Amygdala (tissue), 56 donors: ENCODE measurements around the gene IQCB1.
"Not testable (repeated sequence)": the region's sequence is repeated elsewhere in the genome, so short reads cannot be mapped to it uniquely, and the experiment has no call there.

Experiments
- DNase-seq, 56 donors: peaks; one replicate each; lab custom pipeline; 2025; lab: John Stamatoyannopoulos, UW

IQCB1 gene

DNA sequence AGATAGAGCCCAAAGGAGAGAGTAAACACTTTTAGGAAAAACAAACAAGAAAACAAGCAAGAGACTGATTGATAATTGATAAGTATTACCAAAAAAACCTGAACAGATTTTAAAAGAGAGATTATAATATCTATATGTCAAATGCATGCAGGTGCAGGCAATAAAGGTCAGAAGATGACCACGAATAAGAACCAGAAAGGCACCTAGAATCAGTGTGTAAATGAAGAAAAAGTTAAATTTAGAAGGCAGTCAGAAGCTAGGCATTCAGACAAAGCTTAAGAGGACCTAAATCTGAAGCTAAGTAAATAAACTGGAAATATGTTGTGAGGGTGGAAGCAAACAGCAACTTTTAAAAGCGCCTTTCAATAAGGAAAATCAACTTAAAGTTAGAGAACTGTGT is 16.3 kb downstream of the IQCB1 start:
- DNase-seq: no peak

DNA sequence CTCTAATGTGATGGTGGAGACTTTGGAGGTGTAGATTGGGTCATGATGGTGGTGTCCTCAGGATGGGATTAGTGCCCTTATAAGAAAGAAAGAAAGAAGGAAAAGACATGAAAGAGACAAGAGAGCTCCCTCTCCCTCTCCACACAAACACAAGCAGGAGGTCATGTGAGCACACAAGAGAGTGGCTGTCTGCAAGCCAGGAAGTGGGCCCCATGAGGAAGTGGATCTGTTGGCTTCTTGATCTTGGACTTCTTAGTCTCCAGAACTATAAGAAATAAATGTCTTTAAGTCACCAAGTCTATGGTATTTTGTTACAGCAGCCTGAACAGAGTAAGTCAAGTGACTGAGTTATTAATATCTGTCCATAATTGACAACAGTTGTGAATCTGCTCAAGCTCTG is 17.1 kb downstream of the IQCB1 start:
- DNase-seq: no peak

DNA sequence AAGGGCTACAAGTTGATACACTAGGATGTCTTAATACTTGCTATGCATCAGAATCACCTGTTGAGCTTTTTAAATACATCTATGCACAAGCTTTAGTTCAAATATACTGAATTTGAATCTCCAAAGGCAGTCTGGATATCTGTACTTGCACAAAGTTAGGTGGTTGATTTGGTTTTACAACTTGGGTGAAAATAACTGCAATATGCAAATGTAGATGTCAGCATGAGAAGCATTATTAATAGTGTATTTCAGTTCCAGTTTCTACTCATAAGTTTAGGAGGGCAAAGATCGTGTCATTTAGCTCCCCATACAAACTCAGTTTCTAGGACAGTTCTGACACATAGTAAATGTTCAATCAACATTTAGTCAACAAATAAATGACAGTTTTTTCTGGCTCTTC is 25.6 kb downstream of the IQCB1 start:
- no peak for DNase-seq

DNA sequence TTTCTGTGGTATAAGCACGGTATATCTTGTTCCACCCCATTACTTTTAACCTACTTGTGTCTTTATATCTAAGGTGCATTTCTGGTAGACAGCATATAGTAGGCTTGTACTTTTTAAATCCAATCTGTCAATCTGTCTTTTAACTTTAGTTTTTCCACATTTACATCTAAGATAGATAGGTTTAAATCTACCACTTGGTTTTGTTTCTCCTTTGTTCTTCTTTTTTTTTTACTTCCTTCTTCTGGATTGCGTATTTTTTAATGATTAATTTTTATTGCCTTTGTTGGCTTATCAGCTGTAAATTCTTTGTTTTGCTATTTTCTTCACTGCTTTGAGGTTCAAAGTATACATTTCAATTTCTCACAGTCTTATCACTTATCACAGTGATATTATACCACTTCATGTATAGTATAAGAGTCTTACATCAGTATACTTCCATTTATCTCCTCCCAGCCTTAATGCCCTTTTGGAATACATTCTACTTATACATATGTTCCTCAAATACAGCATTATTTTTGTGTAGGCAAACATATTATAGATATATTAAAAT is 31.0 kb downstream of the IQCB1 start:
- DNase-seq: no peak

GRCh38 chr3:121800906-121801305 is 34.0 kb downstream of the IQCB1 start:
- DNase-seq: no peak

DNA sequence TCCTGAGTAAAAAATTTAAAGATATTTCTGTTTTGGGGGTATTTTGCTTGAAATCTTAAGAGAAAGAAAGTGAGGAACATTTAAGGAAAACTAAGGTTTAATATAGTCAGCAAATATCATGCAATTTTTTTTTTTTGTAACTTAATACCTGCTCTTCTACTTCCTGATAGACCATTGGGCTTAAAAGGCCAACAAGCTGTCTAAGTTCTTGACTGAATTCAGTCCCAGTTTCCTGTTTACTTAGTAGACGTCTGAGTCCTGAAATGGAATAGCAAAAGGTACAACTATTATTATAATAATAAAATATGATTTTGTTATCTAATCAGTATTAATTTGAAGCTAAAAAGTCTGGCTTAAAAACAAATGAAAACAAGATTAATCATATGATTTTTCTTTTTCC is 37.9 kb downstream of the IQCB1 start:
- DNase-seq: no peak

GRCh38 chr3:121794264-121794983 is 40.4 kb downstream of the IQCB1 start:
- DNase-seq: no peak

DNA sequence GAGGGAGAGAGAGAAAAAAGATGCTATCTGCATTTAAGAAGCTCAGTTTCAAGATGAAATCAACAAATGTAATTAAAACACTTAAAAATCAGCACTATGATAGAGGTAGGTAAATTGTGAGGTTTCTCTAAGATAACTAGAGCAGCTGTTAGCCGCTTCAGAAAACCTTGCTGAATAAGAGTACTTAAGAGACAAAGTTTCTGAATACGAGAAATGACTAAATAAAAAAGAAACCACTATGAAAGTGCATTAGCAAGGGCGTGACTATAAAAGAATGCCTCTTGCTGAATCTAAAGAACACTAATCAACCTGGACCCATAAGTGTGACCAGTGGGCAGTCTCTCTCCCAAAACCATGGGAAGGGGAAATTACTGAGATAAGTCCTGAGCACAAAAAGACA is 41.8 kb downstream of the IQCB1 start:
- DNase-seq: no peak

DNA sequence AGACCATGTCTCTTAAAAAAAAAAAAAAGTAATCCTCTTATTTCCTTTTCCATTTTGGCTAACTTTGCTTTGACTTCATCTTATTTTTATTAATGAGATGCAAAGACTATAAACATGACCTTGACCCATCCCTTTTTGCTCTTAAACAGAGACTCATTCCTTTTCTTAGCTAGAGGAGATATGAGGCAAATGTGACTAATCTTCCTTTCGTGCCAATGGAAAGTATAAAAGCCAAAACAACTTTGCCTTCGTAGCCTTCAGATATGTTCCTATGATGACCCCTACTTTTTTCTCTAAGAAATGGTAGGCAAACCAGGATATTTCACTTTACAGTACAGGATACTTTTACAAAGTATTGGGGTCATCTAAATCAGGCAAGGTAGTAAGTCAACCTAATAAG is 48.4 kb downstream of the IQCB1 start:
- DNase-seq: no peak

GRCh38 chr3:121782784-121783183 is 52.1 kb downstream of the IQCB1 start:
- DNase-seq: not testable (repeated sequence)

DNA sequence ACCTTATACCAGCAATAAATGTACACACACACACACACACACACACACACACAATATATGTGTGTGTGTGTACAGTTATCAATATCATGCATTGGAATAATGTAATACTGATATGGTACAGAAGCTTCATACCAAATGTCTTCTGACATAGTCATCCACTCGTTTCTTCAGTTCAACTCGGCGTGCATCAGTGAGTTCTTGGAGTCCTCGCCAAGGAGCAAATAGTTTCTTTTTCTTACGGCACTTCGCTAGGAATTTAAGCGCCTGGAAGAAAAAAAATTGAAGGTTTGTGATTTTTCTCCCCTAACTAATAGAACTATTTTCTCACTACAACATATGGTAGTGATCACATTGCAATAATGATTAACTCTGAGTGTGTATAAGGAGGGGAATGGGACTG is 53.2 kb downstream of the IQCB1 start:
- DNase-seq: no peak

- not testable (repeated sequence) for DNase-seq
Measured at GRCh38 chr3:121775095-121775494, 59.8 kb downstream of the IQCB1 start.

- DNase-seq: no peak
Measured at GRCh38 chr3:121769246-121769645, 65.6 kb downstream of the IQCB1 start.

DNA sequence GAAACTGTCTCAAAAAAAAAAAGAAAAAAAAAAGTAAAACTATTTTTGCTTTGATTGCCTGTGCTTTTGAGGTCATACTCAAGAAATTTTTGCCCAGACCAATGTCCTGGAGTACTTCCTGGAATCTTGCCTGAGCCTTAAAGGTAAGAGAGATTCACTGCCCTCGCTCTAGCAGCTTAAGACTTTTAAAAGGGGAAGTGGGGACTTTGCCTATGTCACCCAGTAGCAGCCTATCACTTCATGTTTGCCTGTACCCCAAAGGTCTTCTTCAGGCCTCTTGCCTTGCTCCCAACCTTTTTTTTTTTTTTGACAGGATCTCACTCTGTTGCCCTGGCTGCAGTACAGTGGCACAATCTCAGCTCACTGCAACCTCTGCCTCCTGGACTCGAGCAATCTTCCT is 66.4 kb downstream of the IQCB1 start:
- no peak for DNase-seq

DNA sequence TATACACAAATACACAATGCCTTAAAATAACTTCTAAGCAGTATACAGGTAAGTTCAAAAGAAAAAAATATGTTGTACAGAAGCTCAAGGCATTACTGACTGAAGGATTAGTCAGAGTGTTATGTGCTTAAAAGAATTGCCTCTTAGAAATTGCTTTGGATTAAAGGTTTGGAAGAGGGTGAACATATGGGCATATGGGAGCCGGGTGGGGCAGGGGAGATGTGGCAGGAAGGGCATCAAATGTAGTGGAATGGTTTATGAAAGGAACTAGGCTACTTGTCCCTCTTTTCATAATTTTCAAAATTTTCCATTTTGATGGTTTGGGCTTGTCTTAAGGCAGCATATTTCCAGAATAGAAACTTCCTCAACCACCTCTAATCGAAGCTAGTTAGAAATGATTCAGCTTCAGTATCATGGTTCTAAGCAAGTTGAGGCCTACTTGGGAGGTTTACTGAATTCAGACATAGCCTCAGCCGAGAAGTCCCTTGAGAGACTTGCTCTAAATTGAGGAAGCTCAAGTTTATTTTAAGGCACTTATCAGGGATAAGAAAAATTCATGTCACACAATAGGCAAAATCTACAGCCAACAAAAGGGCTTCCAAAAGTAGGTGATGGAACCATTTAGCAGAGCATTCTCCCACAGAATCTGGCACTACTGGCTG is 75.2 kb downstream of the IQCB1 start:
- DNase-seq: no peak

DNA sequence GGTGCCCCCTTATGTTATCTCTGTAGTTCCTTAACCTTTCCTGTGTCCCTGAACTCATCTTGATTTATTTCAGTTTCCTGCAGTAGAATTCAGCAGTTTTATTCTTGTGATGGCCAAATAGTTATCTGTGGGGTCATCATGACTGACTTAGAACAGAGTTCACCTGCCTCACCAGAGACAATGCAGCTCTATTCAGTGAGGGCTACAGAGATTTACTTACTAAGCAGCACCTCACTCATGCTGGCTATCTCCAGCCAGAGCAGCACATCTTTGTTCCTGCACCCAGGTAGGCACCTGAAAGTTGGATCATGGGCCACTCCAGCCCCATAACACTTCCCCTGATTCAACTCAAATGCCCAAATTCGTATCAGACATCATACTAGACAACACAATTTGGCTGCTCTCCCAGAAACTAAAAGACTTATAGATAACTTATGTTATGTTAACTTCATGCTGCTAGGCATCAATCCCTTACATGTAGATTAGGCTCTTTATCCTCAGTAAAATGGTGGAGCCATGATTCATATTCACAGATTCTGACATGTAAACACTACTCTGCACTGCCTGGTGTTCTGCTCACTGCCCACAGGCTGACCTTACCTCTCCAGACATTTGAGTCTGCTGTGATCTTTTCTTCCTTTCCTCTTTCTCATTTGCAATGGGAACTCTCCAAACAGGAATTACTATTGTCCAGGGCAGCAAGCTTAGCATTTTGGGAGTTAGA is 76.0 kb downstream of the IQCB1 start:
- no peak for DNase-seq

DNA sequence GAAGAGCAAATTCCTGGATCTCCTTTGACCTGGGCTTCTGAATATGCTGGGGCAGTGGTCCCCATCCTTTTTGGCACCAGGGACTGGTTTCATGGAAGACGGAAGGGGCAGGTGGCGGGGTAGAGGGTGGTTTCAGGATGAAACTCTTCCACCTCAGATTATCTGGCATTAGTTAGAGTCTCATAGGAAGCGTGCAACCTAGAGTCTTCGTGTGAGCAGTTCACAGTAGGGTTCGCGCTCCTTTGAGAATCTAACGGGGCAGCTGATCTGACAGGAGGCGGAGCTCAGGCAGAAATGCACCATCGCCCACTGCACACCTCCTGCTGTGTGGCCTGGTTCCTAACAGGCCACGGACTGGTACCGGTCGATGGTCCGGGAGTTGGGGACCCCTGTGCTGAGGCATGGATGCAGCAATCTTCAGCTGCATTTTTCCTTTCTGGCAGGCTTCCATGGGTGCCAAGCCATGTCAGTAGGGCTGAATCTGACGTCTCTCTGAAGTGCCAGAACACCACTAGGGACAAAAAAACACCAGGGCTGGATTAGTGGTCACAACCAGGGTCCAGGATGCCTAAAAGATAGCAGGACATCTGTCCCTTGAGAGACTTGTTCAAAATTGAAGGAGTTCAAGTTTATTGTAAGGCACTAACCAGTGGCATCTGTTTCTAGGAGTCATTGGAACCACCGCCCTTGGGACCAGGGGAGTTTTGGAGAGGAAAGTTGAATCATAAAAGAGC is 76.9 kb downstream of the IQCB1 start:
- no peak for DNase-seq

DNA sequence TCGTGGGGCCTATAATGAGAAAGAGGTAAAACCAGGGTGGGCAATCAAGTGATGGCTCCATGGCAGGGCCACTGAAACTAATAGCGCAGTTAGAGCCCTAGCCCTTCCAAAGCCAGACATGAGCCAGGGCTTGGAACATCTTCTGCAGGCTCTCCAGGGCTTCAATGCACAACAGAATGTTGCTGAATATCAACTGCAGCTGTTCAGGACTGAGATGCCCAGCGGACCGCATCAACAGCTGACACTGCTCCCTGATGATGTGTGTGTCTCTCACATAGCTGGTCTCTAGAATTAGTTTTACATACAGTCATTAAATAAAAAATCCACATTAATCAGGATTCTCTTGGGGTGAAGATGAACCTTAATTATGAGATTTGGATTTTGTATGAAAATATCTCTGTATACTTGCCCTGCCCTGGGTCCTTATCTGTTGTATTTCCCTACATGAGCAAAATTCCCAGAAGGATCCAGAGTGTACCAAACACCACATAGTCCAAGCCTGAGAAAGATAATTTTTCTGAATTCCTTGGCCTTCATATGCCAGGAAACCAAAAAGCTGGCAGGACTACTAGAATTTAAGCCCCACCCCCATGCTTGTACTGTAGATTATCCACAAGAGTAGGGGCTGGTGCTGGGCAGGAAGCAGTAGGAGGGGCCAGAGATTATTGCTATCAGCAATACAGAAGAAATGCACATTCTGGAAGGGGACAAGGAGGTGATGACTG is 77.6 kb downstream of the IQCB1 start:
- DNase-seq: no peak

DNA sequence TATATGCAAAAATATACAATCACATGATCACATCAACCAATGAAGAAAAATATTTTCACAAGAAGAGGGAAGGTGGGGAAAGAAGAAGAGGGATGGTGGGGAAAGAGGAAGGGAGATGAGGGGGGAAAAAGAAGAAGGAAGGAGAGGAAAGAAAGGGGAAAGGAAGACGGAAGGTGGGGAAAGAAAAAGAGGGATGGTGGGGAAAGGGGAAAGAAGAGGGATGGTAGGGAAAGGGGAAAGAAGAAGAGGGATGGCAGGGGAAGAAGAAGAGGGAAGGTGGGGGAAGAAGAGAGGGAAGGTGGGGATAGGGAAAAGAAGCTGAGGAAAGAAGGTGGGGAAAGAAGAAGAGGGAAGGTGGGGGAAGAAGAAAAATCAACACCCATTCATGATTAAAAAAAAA is 82.1 kb downstream of the IQCB1 start:
- DNase-seq: no peak

DNA sequence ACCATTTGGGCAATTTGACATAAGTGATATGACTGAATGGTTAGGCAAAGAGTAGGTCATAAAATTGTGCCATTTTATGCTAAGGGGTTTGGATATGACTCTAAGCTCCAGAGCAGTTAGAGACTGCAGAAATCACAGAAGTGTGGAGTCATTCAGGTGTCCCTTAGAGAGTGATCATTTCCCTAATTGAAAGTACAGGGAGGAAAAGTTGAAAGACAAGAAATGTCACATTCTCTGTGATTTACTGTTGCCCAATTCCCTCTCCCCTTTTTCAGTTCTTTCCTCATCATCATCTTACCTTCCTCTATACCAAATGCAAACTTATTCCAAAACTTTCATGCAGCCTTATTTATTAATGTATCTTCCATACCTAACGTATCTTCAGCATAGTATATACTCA is 82.6 kb downstream of the IQCB1 start:
- no peak for DNase-seq
